Loucy (cell line): Measurements from ENCODE around the gene CADM2.
"Not testable (repeated sequence)": the region's sequence is repeated elsewhere in the genome, so short reads cannot be mapped to it uniquely, and the experiment has no call there.

Source experiments
- H2AFZ ChIP-seq: fragments of 200-600 bp; sonication (generic); 2 replicates; pipeline ENCODE4 v1.6.0; 2016; ENCODE audit warnings: antibody characterized with exemption, mild to moderate bottlenecking, low read length, moderate library complexity
- H3F3A ChIP-seq: fragments of 200-600 bp; 2 replicates; pipeline ENCODE4 v1.6.0; 2016; ENCODE audit warnings: antibody characterized with exemption, low read depth, mild to moderate bottlenecking
- H3K27me3 ChIP-seq: fragments of 200-600 bp; sonication (generic); 2 replicates; pipeline ENCODE4 v1.6.1; 2014; ENCODE audit warnings: low read length, mild to moderate bottlenecking; ENCODE audit not compliant: insufficient read depth, poor library complexity, severe bottlenecking
- H3K36me3 ChIP-seq: fragments of 200-600 bp; sonication (generic); 2 replicates; pipeline ENCODE4 v1.6.1; 2016; ENCODE audit warnings: low read length; ENCODE audit not compliant: insufficient read depth
- H3K4me1 ChIP-seq: fragments of 200-600 bp; sonication (generic); 2 replicates; pipeline ENCODE4 v1.5.1; 2014; ENCODE audit warnings: low read length, mild to moderate bottlenecking; ENCODE audit not compliant: insufficient read depth, poor library complexity, severe bottlenecking
- H3K4me2 ChIP-seq: fragments of 200-600 bp; sonication (generic); 2 replicates; pipeline ENCODE4 v1.6.0; 2014; ENCODE audit warnings: antibody characterized with exemption, low read length, low read depth, mild to moderate bottlenecking; ENCODE audit not compliant: poor library complexity, severe bottlenecking
- H3K4me3 ChIP-seq: fragments of 200-600 bp; sonication (generic); 2 replicates; pipeline ENCODE4 v1.5.1; 2014; ENCODE audit warnings: low read length, mild to moderate bottlenecking, mixed read lengths; ENCODE audit not compliant: poor library complexity, severe bottlenecking
- H3K79me2 ChIP-seq: fragments of 200-600 bp; sonication (generic); 2 replicates; pipeline ENCODE4 v1.6.1; 2014; ENCODE audit warnings: low read length; ENCODE audit not compliant: insufficient read depth
- H3K9ac ChIP-seq: fragments of 200-600 bp; sonication (generic); 2 replicates; pipeline ENCODE4 v1.6.0; 2014; ENCODE audit warnings: mild to moderate bottlenecking, low read depth, low read length, moderate library complexity; ENCODE audit not compliant: poor library complexity, severe bottlenecking
- H3K9me2 ChIP-seq: fragments of 200-600 bp; sonication (generic); replicated peaks from 2 replicates; pipeline ENCODE4 v1.6.1; 2016; ENCODE audit warnings: low read depth, low read length, mixed read lengths
- H3K9me3 ChIP-seq: fragments of 200-600 bp; sonication (generic); 2 replicates; pipeline ENCODE4 v1.6.1; 2014; ENCODE audit warnings: mild to moderate bottlenecking, antibody characterized with exemption, low read length, low read depth; ENCODE audit not compliant: insufficient read depth
- H4K20me1 ChIP-seq: fragments of 200-600 bp; sonication (generic); 2 replicates; pipeline ENCODE4 v1.6.0; 2014; ENCODE audit warnings: antibody characterized with exemption, low read length, mild to moderate bottlenecking; ENCODE audit not compliant: insufficient read depth, poor library complexity, severe bottlenecking
- EZH2phosphoT487 ChIP-seq: fragments of 200-600 bp; IDR thresholded peaks from 2 replicates; pipeline ENCODE4 v1.6.1; 2018; ENCODE audit warnings: antibody characterized with exemption, mild to moderate bottlenecking, moderate library complexity, borderline replicate concordance
- TF ChIP-seq, protein P1 (sequence below): fragments of 200-600 bp; sonication (generic); conservative IDR thresholded peaks from 2 replicates; pipeline ENCODE4 v1.5.1; 2014; ENCODE audit warnings: mild to moderate bottlenecking, antibody characterized with exemption, low read length

The CADM2 gene

DNA sequence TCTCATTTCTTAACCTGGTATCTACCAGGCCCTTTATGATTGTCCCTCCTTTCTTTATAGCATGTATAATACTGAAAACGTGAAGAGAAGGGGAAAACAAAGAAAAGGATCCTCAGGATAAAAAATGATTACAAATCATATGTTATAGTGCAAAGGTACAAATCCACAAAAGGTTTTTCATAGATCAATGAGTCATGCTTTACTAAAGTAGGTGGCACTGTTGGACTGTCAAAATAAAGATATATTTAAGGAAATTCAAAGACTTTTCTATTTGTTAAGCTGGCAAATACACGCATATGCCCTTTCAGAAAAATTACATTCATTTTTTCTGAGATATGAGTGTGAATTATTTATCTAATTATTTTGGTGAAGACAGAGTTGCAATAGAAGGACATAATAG is 151.6 kb downstream of the CADM2 start:
- Histone ChIP-seq H3K79me2 (no peaks in the 10 kb centered on the region), H3K27me3 (no peaks in the 10 kb centered on the region), H3K9me2 (no peaks in the 10 kb centered on the region), H3K4me1 (no peaks in the 10 kb centered on the region), H3K4me2 (no peak overlapping the region), H3F3A (no peaks in the 10 kb centered on the region), H2AFZ (no peak overlapping the region), H3K9ac (no peak overlapping the region), H3K4me3 (no peak overlapping the region), H4K20me1 (no peaks in the 10 kb centered on the region), H3K9me3 (no peaks in the 10 kb centered on the region), H3K36me3 (no peaks in the 10 kb centered on the region)
- TF ChIP-seq, protein P1, sequence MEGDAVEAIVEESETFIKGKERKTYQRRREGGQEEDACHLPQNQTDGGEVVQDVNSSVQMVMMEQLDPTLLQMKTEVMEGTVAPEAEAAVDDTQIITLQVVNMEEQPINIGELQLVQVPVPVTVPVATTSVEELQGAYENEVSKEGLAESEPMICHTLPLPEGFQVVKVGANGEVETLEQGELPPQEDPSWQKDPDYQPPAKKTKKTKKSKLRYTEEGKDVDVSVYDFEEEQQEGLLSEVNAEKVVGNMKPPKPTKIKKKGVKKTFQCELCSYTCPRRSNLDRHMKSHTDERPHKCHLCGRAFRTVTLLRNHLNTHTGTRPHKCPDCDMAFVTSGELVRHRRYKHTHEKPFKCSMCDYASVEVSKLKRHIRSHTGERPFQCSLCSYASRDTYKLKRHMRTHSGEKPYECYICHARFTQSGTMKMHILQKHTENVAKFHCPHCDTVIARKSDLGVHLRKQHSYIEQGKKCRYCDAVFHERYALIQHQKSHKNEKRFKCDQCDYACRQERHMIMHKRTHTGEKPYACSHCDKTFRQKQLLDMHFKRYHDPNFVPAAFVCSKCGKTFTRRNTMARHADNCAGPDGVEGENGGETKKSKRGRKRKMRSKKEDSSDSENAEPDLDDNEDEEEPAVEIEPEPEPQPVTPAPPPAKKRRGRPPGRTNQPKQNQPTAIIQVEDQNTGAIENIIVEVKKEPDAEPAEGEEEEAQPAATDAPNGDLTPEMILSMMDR, result no peak
- no peak for TF ChIP-seq EZH2phosphoT487

DNA sequence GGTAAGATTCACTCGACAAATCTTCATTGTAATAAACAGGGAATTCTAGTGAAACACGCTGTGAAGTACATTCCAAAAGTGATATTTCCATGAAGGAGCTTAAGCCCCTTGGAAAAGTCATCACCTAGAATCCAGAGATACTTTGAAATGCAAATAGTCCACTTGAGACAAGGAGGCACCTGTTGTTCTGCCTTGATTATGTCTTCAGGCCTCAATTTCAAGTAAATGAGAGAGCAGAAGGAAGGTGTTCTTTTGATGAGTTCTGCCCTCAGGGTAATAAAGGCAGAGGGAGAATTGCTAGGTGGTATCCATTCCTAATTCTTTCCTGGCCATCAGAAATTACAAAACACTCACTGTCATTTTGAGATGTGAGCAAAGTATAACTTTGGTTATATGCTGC is 162.1 kb downstream of the CADM2 start:
- Histone ChIP-seq H3K4me1 (no peaks in the 10 kb centered on the region), H3F3A (no peaks in the 10 kb centered on the region), H3K36me3 (no peaks in the 10 kb centered on the region), H3K79me2 (no peaks in the 10 kb centered on the region), H3K4me3 (no peak overlapping the region), H3K9me3 (no peaks in the 10 kb centered on the region), H3K4me2 (no peak overlapping the region), H3K27me3 (no peaks in the 10 kb centered on the region), H3K9me2 (no peaks in the 10 kb centered on the region), H3K9ac (no peak overlapping the region), H4K20me1 (no peaks in the 10 kb centered on the region), H2AFZ (no peak overlapping the region)
- TF ChIP-seq, protein P1, result no peak
- no peak for TF ChIP-seq EZH2phosphoT487

DNA sequence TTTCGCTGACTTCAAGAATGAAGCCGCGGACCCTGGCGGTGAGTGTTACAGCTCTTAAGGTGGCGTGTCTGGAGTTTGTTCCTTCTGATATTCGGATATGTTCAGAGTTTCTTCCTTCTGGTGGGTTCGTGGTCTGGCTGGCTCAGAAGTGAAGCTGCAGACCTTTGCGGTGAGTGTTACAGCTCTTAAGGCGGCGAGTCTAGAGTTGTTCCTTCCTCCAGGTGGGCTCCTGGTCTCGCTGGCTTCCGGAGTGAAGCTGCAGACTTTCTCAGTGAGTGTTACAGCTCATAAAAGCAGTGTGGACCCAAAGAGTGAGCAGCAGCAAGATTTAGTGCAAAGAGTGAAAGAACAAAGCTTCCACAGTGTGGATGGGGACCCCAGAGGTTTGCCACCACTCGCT is 174.1 kb downstream of the CADM2 start:
- H3K9ac ChIP-seq, H3K4me2 ChIP-seq, H3K79me2 ChIP-seq, H4K20me1 ChIP-seq, H3K36me3 ChIP-seq, H3K9me3 ChIP-seq, H3K4me3 ChIP-seq, H3K27me3 ChIP-seq, H3F3A ChIP-seq, H3K9me2 ChIP-seq, H2AFZ ChIP-seq, H3K4me1 ChIP-seq: not testable (repeated sequence)

DNA sequence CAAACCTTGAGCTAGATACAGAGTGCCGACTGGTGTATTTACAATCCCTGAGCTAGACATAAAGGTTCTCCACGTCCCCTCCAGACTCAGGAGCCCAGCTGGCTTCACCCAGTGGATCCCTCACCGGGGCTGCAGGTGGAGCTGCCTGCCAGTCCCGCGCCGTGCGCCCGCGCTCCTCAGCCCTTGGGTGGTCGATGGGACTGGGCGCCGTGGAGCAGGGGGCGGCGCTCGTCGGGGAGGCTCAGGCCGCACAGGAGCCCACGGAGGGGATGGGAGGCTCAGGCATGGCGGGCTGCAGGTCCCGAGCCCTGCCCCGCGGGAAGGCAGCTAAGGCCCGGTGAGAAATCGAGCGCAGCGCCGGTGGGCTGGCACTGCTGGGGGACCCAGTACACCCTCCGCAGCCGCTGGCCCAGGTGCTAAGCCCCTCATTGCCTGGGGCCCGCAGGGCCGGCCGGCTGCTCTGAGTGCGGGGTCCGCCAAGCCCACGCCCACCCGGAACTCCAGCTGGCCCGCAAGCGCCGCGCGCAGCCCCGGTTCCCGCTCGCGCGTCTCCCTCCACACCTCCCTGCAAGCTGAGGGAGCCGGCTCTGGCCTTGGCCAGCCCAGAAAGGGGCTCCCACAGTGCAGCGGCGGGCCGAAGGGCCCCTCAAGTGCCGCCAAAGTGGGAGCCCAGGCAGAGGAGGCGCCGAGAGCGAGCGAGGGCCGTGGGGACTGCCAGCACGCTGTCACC is 175.1 kb downstream of the CADM2 start:
- not testable (repeated sequence) for H3K4me1 ChIP-seq, H3K9me2 ChIP-seq, H3K9me3 ChIP-seq, H2AFZ ChIP-seq, H4K20me1 ChIP-seq, H3K9ac ChIP-seq, H3F3A ChIP-seq, H3K27me3 ChIP-seq, H3K4me2 ChIP-seq, H3K79me2 ChIP-seq, H3K36me3 ChIP-seq, H3K4me3 ChIP-seq
